Endothelial cell of umbilical vein (primary cell): ENCODE data around the gene VLDLR. TPM values are rescaled to one million over a fixed set of nuclear protein-coding genes. Genes with fewer than 3 reads are reported as not detected.
A peak's percentile ranks its signal among the peaks of the same experiment; 100 is the strongest.

Experiments used
- BruUV-seq: library from RNA; stranded (reverse); fragments of 400-500 nt; replicated peaks from 2 replicates; lab custom pipeline; 2021; lab: Mats Ljungman, UMichigan
- CTCF ChIA-PET: fragments of 300-600, 350-600 bp; sonication (Branson Sonifier 250); formaldehyde crosslinking; loops from one replicate; lab custom pipeline; 2021; ENCODE audit warnings: antibody characterized with exemption, inconsistent platforms; lab: Charles Lee
- POLR2A ChIA-PET: fragments of 300-600, 350-600 bp; sonication (Branson Sonifier 250); formaldehyde crosslinking; loops from one replicate; lab custom pipeline; 2021; ENCODE audit warnings: antibody characterized with exemption, inconsistent platforms; lab: Charles Lee
- DNase-seq: peaks from one replicate; pipeline ENCODE4 v3.0.0-alpha.2; 2011; ENCODE audit warnings: low read depth, low spot score
- FAIRE-seq: peaks from 2 replicates; lab custom pipeline; 2011; peaks lifted over from hg19 to GRCh38; lab: Jason Lieb, UNC
- H2AFZ ChIP-seq: 2 replicates; pipeline ENCODE4 v1.6.0; 2012; ENCODE audit warnings: low read depth, low read length, control low read depth, inconsistent platforms
- H3K27ac ChIP-seq: 2 replicates; pipeline ENCODE4 v1.5.1; 2011; ENCODE audit warnings: low read depth, mild to moderate bottlenecking, control low read depth, low read length, moderate library complexity; ENCODE audit not compliant: insufficient read depth
- H3K27me3 ChIP-seq, 2 experiments: 2 replicates each; pipeline versions ENCODE4 v1.6.0 to v1.6.1; 2011; ENCODE audit warnings: low read length in 2 of 2, mixed read lengths in 1 of 2; ENCODE audit not compliant: control insufficient read depth in 2 of 2, insufficient read depth in 2 of 2
- H3K36me3 ChIP-seq, 2 experiments: 2 replicates in 1 of 2; 3 replicates in 1 of 2; pipeline ENCODE4 v1.5.1; 2011; ENCODE audit warnings: low read length in 2 of 2, mild to moderate bottlenecking in 1 of 2, moderate library complexity in 1 of 2; ENCODE audit not compliant: control insufficient read depth in 2 of 2, insufficient read depth in 2 of 2; ENCODE audit errors: extremely low read depth in 1 of 2
- H3K4me1 ChIP-seq: 3 replicates; pipeline ENCODE4 v1.5.1; 2011; ENCODE audit warnings: mild to moderate bottlenecking, low read length; ENCODE audit not compliant: control insufficient read depth, insufficient read depth; ENCODE audit errors: extremely low read depth
- H3K4me2 ChIP-seq: 2 replicates; pipeline ENCODE4 v1.6.1; 2011; ENCODE audit warnings: low read length, control low read depth, mixed read lengths; ENCODE audit not compliant: insufficient read depth
- H3K4me3 ChIP-seq, 3 experiments: fragments of 200-600 bp in 1 of 3; sonication (generic), shearing (Covaris generic) in 1 of 3; replicated peaks in 1 of 3; 2 replicates each; pipeline ENCODE4 v1.5.1; 2011 to 2016; ENCODE audit warnings: control low read depth in 3 of 3, low read length in 3 of 3, mild to moderate bottlenecking in 2 of 3, inconsistent platforms in 1 of 3, low read depth in 1 of 3, moderate library complexity in 1 of 3; ENCODE audit not compliant: insufficient read depth in 1 of 3
- H3K79me2 ChIP-seq: 2 replicates; pipeline ENCODE4 v1.6.0; 2012; ENCODE audit warnings: low read length, inconsistent platforms; ENCODE audit not compliant: control insufficient read depth, insufficient read depth
- H3K9ac ChIP-seq: replicated peaks from 2 replicates; pipeline ENCODE3; 2011; ENCODE audit warnings: low read length, control low read depth; ENCODE audit not compliant: insufficient read depth; ENCODE audit errors: extremely low read depth
- H3K9me1 ChIP-seq: replicated peaks from 3 replicates; pipeline ENCODE4 v1.6.0; 2011; ENCODE audit warnings: mild to moderate bottlenecking, low read length; ENCODE audit not compliant: control insufficient read depth, insufficient read depth; ENCODE audit errors: extremely low read depth
- H3K9me3 ChIP-seq: replicated peaks from 2 replicates; pipeline ENCODE4 v1.5.1; 2012; ENCODE audit warnings: low read length, inconsistent platforms; ENCODE audit not compliant: control insufficient read depth, insufficient read depth
- H4K20me1 ChIP-seq: replicated peaks from 2 replicates; pipeline ENCODE3; 2011; ENCODE audit warnings: mild to moderate bottlenecking, low read length; ENCODE audit not compliant: control insufficient read depth, insufficient read depth; ENCODE audit errors: extremely low read depth
- EZH2 ChIP-seq: IDR thresholded peaks from 2 replicates; pipeline ENCODE4 v1.6.1; 2012; ENCODE audit warnings: borderline replicate concordance, low read depth, mild to moderate bottlenecking, moderate library complexity, low read length, inconsistent platforms; ENCODE audit not compliant: severe bottlenecking
- FOS ChIP-seq: IDR thresholded peaks from 2 replicates; pipeline ENCODE4 v1.6.1; 2011; ENCODE audit warnings: mild to moderate bottlenecking, low read length, moderate library complexity, borderline replicate concordance; ENCODE audit not compliant: insufficient read depth
- GATA2 ChIP-seq: IDR thresholded peaks from 2 replicates; pipeline ENCODE4 v1.7.0; 2011; ENCODE audit warnings: low read depth, mild to moderate bottlenecking, moderate library complexity, mixed read lengths, low read length; ENCODE audit not compliant: insufficient read length, insufficient read depth
- JUN ChIP-seq: IDR thresholded peaks from 2 replicates; pipeline ENCODE4 v1.6.1; 2011; ENCODE audit warnings: borderline replicate concordance, low read depth; ENCODE audit not compliant: insufficient read length, insufficient read depth
- POLR2AphosphoS5 ChIP-seq: IDR thresholded peaks from 2 replicates; pipeline ENCODE4 v1.6.1; 2012; ENCODE audit warnings: low read depth, mild to moderate bottlenecking, control low read depth, low read length, moderate library complexity; ENCODE audit not compliant: insufficient read depth
- dilution Hi-C: fragments of 300-500 bp; cut with MboI; formaldehyde crosslinking; loops from one replicate; pipeline ENCODE4 v1.15.0; 2019; ENCODE audit warnings: low sequenced_read_pairs; ENCODE audit not compliant: extremely low pct_ligation_motif_present
- intact Hi-C: fragments of 100-400 bp; cut with micrococcal nuclease; formaldehyde crosslinking; loops from one replicate; pipeline ENCODE4 v1.10.0; 2022
- polyA plus RNA-seq, 4 experiments: library from polyadenylated mRNA; depleted of rRNA in 3 of 4; stranded (reverse) in 3 of 4; unstranded in 1 of 4; fragments of >200 nt; gene quantifications; 2 replicates each; pipeline versions ENCODE4 v1.2.1 to v1.2.3, GENCODE V29; 2011 to 2012; ENCODE audit warnings: missing spikeins in 1 of 4
- total RNA-seq: library from RNA; stranded (reverse); gene quantifications from 2 replicates; pipeline ENCODE4 v1.2.3, GENCODE V29; 2021
- TF ChIP-seq, protein P1 (sequence below): IDR thresholded peaks from 2 replicates; pipeline ENCODE4 v1.6.1; 2011; ENCODE audit not compliant: insufficient read depth, insufficient read length

The VLDLR gene
- total and polyA plus RNA-seq, 2 donors (not counting 3 experiments of a cell fraction or from before 2014, with no cell fraction given): 0.47 to 2.5 TPM

DNA sequence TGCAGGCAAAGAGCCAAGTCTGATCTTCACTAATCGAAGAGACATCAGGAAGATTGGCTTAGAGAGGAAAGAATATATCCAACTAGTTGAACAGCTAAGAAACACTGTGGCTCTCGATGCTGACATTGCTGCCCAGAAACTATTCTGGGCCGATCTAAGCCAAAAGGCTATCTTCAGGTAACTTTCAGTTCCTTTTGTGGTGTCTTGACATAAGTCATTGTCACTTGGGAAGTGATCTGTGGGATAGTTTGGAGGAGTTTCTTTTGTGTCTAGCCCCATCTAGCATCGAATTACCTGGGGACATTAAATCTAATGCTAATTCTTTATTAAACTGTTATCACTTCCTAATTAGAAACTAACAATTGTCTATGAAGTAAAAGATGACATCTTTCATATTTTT lies 24.0 kb downstream of the VLDLR start:
- FAIRE-seq (no peak), DNase-seq (no peak)
- Histone ChIP-seq H3K9me1 (no peaks in the 10 kb centered on the region), H2AFZ (no peak overlapping the region), H3K27ac (no peak overlapping the region), H4K20me1 (no peaks in the 10 kb centered on the region), H3K27me3 (no peaks in the 10 kb centered on the region), H3K36me3 (no peaks in the 10 kb centered on the region), H3K4me3 (no peak overlapping the region), H3K4me1 (no peaks in the 10 kb centered on the region), H3K4me2 (no peak overlapping the region), H3K9me3 (no peaks in the 10 kb centered on the region), H3K9ac (no peak overlapping the region), H3K79me2 (no peaks in the 10 kb centered on the region)
- ChIA-PET POLR2A (no interaction called here), CTCF (interaction anchor here (1.2 to 1.9 kb wide), 3 partner anchors 10 to 83 kb away, joined by 4 to 6 read pairs (median 4); no protein-coding TSS in a partner anchor)
- BruUV-seq: no TSS peak
- intact Hi-C loops (no loop called here), dilution Hi-C loops (no loop called here)
- TF ChIP-seq, protein P1, sequence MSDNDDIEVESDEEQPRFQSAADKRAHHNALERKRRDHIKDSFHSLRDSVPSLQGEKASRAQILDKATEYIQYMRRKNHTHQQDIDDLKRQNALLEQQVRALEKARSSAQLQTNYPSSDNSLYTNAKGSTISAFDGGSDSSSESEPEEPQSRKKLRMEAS: no peak

DNA sequence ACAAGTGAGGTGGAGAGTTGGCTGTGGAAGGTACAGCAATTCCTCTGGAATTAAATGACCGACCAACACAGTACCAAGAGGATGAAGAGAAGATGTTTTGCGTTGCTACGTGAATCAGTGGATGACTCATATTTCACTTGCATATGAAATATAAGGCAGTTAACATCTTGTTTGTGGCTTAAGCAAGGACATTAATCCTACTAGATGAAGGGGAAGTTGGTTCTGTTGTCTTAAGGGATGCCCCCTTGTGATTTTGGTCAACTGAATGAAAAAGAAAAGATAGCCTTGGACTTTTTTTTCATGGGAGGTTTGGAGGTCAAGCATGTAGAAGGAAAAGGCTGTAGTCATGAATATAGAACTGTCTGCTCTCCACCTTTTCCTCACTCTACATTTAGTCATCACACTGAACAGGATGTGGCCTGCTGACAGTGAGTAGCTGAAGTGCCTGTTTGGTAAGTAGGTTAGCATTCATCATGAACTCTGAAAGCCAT lies 33.9 kb downstream of the VLDLR start:
- no peaks in the 10 kb centered on the region for H3K27me3 ChIP-seq
- no peak overlapping the region for H3K4me3 ChIP-seq
- POLR2A ChIA-PET: no interaction called here
- intact Hi-C loops (loop anchor here (1.0 to 2.0 kb wide), 2 partner anchors 33 to 36 kb away; no protein-coding TSS in a partner anchor), dilution Hi-C loops (no loop called here)
- no peaks in the 10 kb centered on the region for H3K79me2 ChIP-seq
- H3K27ac ChIP-seq: peak overlapping the region; percentile 52
- peaks cover 12% of the 10 kb centered on the region for H3K4me1 ChIP-seq
- H4K20me1 ChIP-seq: no peaks in the 10 kb centered on the region
- H3K4me2 ChIP-seq: peak overlapping the region; percentile 44
- no TSS peak for BruUV-seq
- no peaks in the 10 kb centered on the region for H3K36me3 ChIP-seq
- FAIRE-seq (peak; percentile 90), DNase-seq (peak; percentile 77)
- CTCF ChIA-PET: interaction anchor here (1.4 to 1.5 kb wide), 3 partner anchors 9 to 23 kb away, joined by 4 to 6 read pairs (median 4); no protein-coding TSS in a partner anchor
- no peaks in the 10 kb centered on the region for H3K9me3 ChIP-seq
- peak; percentile 90 for TF ChIP-seq FOS
- TF ChIP-seq POLR2AphosphoS5: peak; percentile 44
- TF ChIP-seq GATA2: no peak
- TF ChIP-seq JUN: peak; percentile 69
- TF ChIP-seq EZH2: no peak
- H2AFZ ChIP-seq: peak overlapping the region; percentile 75
- no peaks in the 10 kb centered on the region for H3K9me1 ChIP-seq
- H3K9ac ChIP-seq: no peak overlapping the region
